ENCODE measurements around the gene MSH3.

The MSH3 gene

GRCh38 chr5:80632700-80633099 is 21.8 kb upstream of the MSH3 start:
- TF ChIP-seq CTCF (IDR thresholded peaks at IDR 0.05) = no peak

- no peak for TF ChIP-seq CTCF (IDR thresholded peaks at IDR 0.05)
Observed at GRCh38 chr5:80634193-80634592, 20.3 kb upstream of the MSH3 start.

GRCh38 chr5:80641353-80641752 is 13.1 kb upstream of the MSH3 start:
- TF ChIP-seq CTCF (IDR thresholded peaks at IDR 0.05) = no peak

GRCh38 chr5:80644900-80645299 is 9.6 kb upstream of the MSH3 start:
- no peak for TF ChIP-seq CTCF (IDR thresholded peaks at IDR 0.05)

- no peak for TF ChIP-seq CTCF (IDR thresholded peaks at IDR 0.05)
Observed at GRCh38 chr5:80646926-80647325, 7.5 kb upstream of the MSH3 start.

GRCh38 chr5:80653502-80653901 is 950 bp upstream of the MSH3 start:
- no peak for TF ChIP-seq CTCF (IDR thresholded peaks at IDR 0.05)

GRCh38 chr5:80654054-80654390 is 430 bp upstream of the MSH3 start:
- TF ChIP-seq CTCF (IDR thresholded peaks at IDR 0.05) = no peak

- no peak for TF ChIP-seq CTCF (IDR thresholded peaks at IDR 0.05)
Observed at GRCh38 chr5:80655231-80655774, 851 bp downstream of the MSH3 start.

All from LNCAP (cell line).